CD4-positive, alpha-beta T cell treated with Interleukin-15 for 4 hours (primary cell): Measurements from ENCODE around the gene RWDD2A.

ENCODE experiments used
- DNase-seq: peaks from one replicate; pipeline ENCODE4 v3.0.0-alpha.2; 2020; ENCODE audit warnings: low spot score

The RWDD2A gene

DNA sequence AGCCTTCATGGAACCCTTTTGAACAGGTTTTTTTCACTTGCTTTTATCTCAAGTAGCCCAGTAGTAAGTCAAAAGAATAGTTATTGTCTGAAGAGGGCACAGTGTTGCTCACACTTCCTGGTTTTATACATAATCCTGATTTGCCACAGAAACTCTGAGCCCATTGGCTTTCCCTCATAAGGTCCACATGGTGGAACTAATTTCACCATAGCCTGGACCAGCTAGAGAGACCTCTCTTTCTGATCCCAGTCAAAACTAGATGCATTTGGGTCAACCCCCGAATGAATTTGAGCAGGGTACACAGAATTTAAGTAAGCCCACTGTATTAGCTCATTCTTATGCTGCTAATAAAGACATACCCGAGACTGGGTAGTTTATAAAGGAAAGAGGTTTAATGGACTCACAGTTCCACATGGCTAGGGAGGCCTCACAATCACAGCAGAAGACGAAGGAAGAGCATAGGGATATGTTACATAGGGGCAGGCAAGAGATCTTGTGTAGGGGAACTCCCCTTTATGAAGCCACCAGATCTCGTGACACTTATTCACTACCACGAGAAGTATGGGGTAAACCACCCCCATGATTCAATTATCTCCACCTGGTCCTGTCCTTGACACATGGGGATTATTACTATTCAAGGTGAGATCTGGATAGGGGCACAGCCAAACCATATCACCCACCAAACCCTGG lies 6.2 kb downstream of the RWDD2A start:
- DNase-seq = no peak

GRCh38 chr6:83199863-83200225 lies 6.7 kb downstream of the RWDD2A start:
- DNase-seq = no peak

DNA sequence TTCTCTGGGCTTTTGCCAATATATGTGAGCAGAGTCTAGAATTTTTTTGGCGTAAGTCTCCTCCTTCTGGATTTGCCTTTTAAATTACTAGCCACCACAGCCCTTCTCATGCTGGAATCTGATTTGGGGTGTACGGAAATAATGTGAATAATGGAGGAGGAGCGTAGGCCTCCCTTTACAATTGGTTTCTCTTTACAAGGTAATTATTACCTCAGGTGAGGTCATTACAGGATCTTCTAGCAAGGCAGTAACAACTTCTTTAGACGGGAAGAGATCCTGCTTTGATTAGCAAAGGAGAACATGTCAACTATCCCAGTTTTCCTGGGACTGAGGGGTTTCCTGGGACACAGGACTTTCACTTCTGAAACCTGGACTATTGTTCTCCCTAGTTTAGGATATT lies 8.9 kb downstream of the RWDD2A start:
- no peak for DNase-seq

DNA sequence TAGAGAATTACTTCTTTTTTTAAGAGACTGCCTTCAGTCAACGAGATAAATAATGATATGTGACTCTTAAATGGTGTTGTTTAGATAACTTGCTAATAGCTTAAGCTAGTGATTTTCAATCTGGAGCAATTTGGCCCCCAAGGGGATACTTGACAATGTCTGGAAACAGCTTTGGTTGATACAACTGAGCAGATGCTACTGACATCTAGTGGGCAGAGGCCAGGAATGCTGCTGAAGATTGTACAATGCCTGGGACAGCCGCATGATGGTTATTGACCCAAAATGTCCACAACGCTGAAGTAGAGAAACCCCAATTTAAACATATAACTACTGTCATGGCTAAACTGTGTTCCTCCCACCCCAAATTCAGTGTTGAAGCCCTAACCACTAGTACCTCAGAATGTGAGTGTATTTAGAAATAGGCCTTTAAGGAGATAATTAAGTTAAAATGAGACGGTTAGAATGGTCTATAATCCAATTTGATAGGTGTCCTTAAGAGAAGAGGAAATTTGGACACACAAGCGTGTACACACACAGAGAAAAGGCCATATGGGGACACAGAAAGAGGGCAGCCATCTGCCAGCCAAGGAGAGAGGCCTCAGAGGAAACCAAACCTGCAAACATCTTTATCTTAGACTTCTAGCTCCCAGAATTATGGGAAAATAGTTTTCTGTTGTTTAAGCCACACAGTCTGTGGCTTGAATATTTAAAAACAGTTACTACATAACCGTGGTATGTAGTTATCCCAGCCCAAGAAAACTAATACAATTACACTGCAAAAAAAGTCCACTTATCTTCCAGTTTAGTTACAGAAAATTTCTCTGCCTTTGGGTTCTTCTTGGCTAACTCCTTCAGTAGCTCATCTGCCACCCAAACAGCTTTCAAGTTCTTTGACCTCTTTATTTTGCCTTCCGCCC lies 22.2 kb downstream of the RWDD2A start:
- peak; percentile 68 for DNase-seq

DNA sequence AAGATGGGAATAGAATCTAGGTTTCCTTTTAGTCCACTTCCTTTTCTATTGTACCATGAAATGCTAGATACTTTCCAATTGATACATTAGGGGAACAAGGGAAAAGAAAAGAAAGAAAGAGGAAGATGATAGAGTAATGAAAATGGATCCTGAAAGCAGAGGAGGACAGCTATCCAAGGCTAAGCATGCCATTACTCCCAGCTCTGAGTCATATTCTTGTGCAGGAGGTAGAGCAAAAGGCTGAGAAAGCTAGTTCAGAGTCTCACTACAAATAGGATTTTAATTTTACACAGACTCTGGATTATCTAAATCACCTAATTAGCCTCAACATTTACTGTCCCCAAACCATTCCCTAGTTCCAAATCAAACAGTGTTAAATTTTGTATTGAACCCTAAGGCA lies 23.6 kb downstream of the RWDD2A start:
- no peak for DNase-seq

- DNase-seq = no peak
These were observed 25.5 kb downstream of the RWDD2A start for GRCh38 chr6:83218646-83219045.

- DNase-seq = no peak
These were observed 27.0 kb downstream of the RWDD2A start for GRCh38 chr6:83220121-83220520.

- DNase-seq = no peak
These were observed 28.1 kb downstream of the RWDD2A start for GRCh38 chr6:83221276-83221675.

DNA sequence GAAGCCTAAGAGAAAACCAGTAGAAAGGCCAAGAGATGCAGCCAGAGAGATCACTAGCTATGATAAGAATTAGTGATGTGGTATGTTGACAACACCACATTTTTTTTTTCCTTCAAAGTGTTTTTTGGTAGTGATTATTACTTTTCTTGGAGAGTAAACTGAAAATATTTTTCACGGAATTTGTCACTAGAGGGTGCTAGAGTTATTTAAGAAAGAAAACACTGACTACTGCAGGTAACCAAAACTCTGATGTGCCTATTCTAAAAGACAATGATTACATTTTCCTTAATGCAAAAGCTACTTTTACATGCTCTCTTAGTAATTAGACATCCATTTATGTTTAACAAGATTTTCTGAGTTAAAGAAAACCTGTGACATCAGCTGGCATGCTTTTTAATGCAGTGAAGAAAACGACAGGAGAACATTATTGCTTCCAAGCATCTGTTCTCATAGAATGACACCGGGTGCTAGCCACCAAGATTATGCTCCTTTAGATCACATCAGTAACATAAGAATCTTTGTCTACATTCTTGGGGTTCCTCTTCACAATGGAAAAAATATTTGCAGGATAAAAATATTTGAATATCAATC lies 28.8 kb downstream of the RWDD2A start:
- peak; percentile 36 for DNase-seq

- DNase-seq = no peak
These were observed 33.4 kb downstream of the RWDD2A start for GRCh38 chr6:83226517-83226916.

DNA sequence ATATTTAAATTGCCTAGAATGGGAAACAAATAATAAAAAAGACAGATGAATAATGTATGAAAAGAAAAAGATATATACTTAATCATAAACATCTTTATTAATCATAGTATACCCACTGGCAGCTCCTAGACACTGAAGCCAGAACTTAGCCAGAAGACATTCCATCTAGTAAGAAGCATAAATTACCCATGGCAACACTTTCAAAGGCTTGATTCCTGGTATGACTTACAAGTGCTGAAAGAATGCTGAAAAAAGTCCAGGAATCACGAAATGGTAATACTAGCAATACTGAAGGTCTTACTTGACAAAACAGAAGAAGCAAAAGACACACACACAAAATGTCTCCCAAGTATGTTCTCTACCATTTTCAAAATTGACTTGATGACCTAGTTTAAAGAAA lies 38.0 kb downstream of the RWDD2A start:
- DNase-seq = no peak

DNA sequence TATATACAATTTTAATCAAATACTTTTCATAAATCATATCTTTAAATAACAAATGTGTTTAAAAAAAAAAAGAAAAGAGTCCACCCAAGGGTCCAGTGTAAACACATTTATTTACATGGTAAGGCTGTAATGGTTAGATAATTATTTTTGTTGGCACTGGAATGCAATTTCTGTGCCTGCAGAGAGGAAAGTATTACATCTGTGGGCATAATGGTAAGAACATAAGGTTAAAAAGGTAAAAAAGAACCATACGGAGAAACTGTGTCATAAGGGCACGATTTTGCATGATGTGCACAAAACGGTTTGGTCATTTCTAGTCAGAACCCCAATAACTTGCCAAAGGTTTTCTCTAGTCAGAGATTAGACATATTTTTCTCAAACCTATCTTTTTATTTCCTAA lies 54.3 kb downstream of the RWDD2A start:
- no peak for DNase-seq
